H1 (cell line): ENCODE measurements around the gene OR10AD1. TPM values are rescaled to one million over a fixed set of nuclear protein-coding genes. Genes with fewer than 3 reads are reported as not detected.

Source experiments
- CTCF ChIA-PET: fragments of 300-600 bp; sonication (Branson Sonifier 250); formaldehyde crosslinking; loops from one replicate; lab custom pipeline; 2021; ENCODE audit not compliant: partially characterized antibody; lab: Charles Lee
- POLR2A ChIA-PET: fragments of 300-600 bp; sonication (Branson Sonifier 250); formaldehyde crosslinking; loops from one replicate; lab custom pipeline; 2021; ENCODE audit warnings: inconsistent platforms; ENCODE audit not compliant: partially characterized antibody; lab: Charles Lee
- DNase-seq, 2 experiments: peaks; one replicate each; pipeline versions ENCODE4 v3.0.0 to v3.0.0-alpha.2; 2010 to 2022; ENCODE audit warnings: low spot score in 2 of 2, low read depth in 1 of 2, mixed read lengths in 1 of 2
- FAIRE-seq: peaks from 2 replicates; lab custom pipeline; 2011; peaks lifted over from hg19 to GRCh38; lab: Jason Lieb, UNC
- H2AFZ ChIP-seq: 2 replicates; pipeline ENCODE4 v1.8.1; 2012; ENCODE audit warnings: low read length, inconsistent platforms
- H2AK5ac ChIP-seq: 2 replicates; pipeline ENCODE4 v1.6.1; 2013; ENCODE audit warnings: low read depth, low read length
- H2BK120ac ChIP-seq: replicated peaks from 2 replicates; pipeline ENCODE3; 2013; ENCODE audit warnings: low read depth, low read length, inconsistent platforms
- H2BK12ac ChIP-seq: 2 replicates; pipeline ENCODE4 v1.6.1; 2013; ENCODE audit warnings: low read depth, low read length
- H2BK15ac ChIP-seq: 2 replicates; pipeline ENCODE4 v1.6.1; 2013; ENCODE audit warnings: low read length
- H2BK20ac ChIP-seq: 2 replicates; pipeline ENCODE4 v1.6.1; 2013; ENCODE audit warnings: low read length
- H2BK5ac ChIP-seq: 2 replicates; pipeline ENCODE4 v1.6.1; 2013; ENCODE audit warnings: low read depth, low read length
- H3K14ac ChIP-seq: 2 replicates; pipeline ENCODE4 v1.6.1; 2013; ENCODE audit warnings: inconsistent platforms; ENCODE audit not compliant: insufficient read length
- H3K18ac ChIP-seq: 2 replicates; pipeline ENCODE4 v1.6.1; 2013; ENCODE audit warnings: low read length; ENCODE audit errors: extremely low read depth
- H3K23ac ChIP-seq: 2 replicates; pipeline ENCODE4 v1.6.1; 2013; ENCODE audit warnings: inconsistent platforms; ENCODE audit not compliant: insufficient read length
- H3K23me2 ChIP-seq: 2 replicates; pipeline ENCODE4 v1.6.1; 2013; ENCODE audit warnings: low read depth, low read length
- H3K27ac ChIP-seq: 2 replicates; pipeline ENCODE4 v1.6.1; 2011; ENCODE audit warnings: low read depth, low read length, inconsistent platforms
- H3K27me3 ChIP-seq, 4 experiments: replicated peaks in 1 of 4; 1 replicate in 1 of 4; 2 replicates in 3 of 4; pipeline versions ENCODE4 v1.6.1 to v1.8.1; 2011 to 2013; ENCODE audit warnings: low read length in 3 of 4, mild to moderate bottlenecking in 3 of 4, inconsistent platforms in 2 of 4, mixed read lengths in 2 of 4, moderate library complexity in 1 of 4; ENCODE audit not compliant: control insufficient read depth in 3 of 4, insufficient read depth in 3 of 4; ENCODE audit errors: extremely low read depth in 1 of 4
- H3K36me3 ChIP-seq, 4 experiments: 2 replicates each; pipeline versions ENCODE4 v1.6.1 to v1.8.1; 2011 to 2013; ENCODE audit warnings: mild to moderate bottlenecking in 4 of 4, low read length in 3 of 4, moderate library complexity in 2 of 4, control low read depth in 1 of 4, inconsistent platforms in 1 of 4; ENCODE audit not compliant: insufficient read depth in 4 of 4, control insufficient read depth in 2 of 4
- H3K4ac ChIP-seq: replicated peaks from 2 replicates; pipeline ENCODE3; 2013; ENCODE audit warnings: low read length, low read depth, mixed read lengths, inconsistent platforms; ENCODE audit not compliant: insufficient read length
- H3K4me1 ChIP-seq, 4 experiments: replicated peaks in 1 of 4; 1 replicate in 1 of 4; 2 replicates in 3 of 4; pipeline versions ENCODE4 v1.6.1 to v1.8.1; 2011 to 2013; ENCODE audit warnings: low read length in 3 of 4, inconsistent platforms in 2 of 4, mixed read lengths in 1 of 4; ENCODE audit not compliant: insufficient read depth in 4 of 4, control insufficient read depth in 3 of 4
- H3K4me2 ChIP-seq, 2 experiments: 2 replicates each; pipeline versions ENCODE4 v1.6.1 to v1.8.1; 2011 to 2013; ENCODE audit warnings: low read depth in 2 of 2, low read length in 2 of 2, control low read depth in 1 of 2, inconsistent platforms in 1 of 2, mild to moderate bottlenecking in 1 of 2; ENCODE audit not compliant: insufficient read depth in 1 of 2
- H3K4me3 ChIP-seq, 4 experiments: fragments of 200-600, 300-600 bp in 1 of 4; sonication (generic), shearing (Covaris generic), sonication (Bioruptor Twin) in 1 of 4; 2 replicates each; pipeline versions ENCODE4 v1.5.1 to v1.8.1; 2011 to 2016; ENCODE audit warnings: low read length in 4 of 4, low read depth in 3 of 4, control low read depth in 2 of 4, inconsistent platforms in 2 of 4, mild to moderate bottlenecking in 2 of 4, mixed read lengths in 1 of 4, moderate library complexity in 1 of 4; ENCODE audit not compliant: insufficient read depth in 2 of 4; ENCODE audit errors: extremely low read depth in 1 of 4
- H3K56ac ChIP-seq: replicated peaks from 2 replicates; pipeline ENCODE3; 2013; ENCODE audit warnings: low read depth, mild to moderate bottlenecking, mixed read lengths, low read length, inconsistent platforms; ENCODE audit not compliant: insufficient read length
- H3K79me1 ChIP-seq: 2 replicates; pipeline ENCODE4 v1.6.1; 2013; ENCODE audit warnings: low read depth, low read length, control low read depth
- H3K79me2 ChIP-seq, 2 experiments: 2 replicates each; pipeline versions ENCODE4 v1.6.1 to v1.8.1; 2012 to 2013; ENCODE audit warnings: low read length in 2 of 2, mild to moderate bottlenecking in 2 of 2, inconsistent platforms in 1 of 2; ENCODE audit not compliant: insufficient read depth in 2 of 2, control insufficient read depth in 1 of 2
- H3K9ac ChIP-seq, 4 experiments: replicated peaks in 1 of 4; 1 replicate in 1 of 4; 2 replicates in 3 of 4; pipeline versions ENCODE4 v1.6.1 to v1.8.1; 2011 to 2013; ENCODE audit warnings: low read depth in 3 of 4, low read length in 3 of 4, control low read depth in 2 of 4, mild to moderate bottlenecking in 2 of 4, moderate library complexity in 2 of 4, inconsistent platforms in 1 of 4; ENCODE audit errors: extremely low read depth in 1 of 4
- H3K9me3 ChIP-seq, 2 experiments: 2 replicates each; pipeline versions ENCODE4 v1.6.1 to v1.8.1; 2012 to 2013; ENCODE audit warnings: mild to moderate bottlenecking in 2 of 2, moderate library complexity in 2 of 2, control low read depth in 1 of 2, inconsistent platforms in 1 of 2, low read depth in 1 of 2, low read length in 1 of 2, mixed read lengths in 1 of 2; ENCODE audit not compliant: insufficient read depth in 2 of 2
- H4K20me1 ChIP-seq, 2 experiments: replicated peaks in 1 of 2; 2 replicates each; pipeline versions ENCODE3 to v1.8.1; 2011 to 2013; ENCODE audit warnings: inconsistent platforms in 2 of 2, low read length in 2 of 2, mild to moderate bottlenecking in 1 of 2; ENCODE audit not compliant: insufficient read depth in 2 of 2, control insufficient read depth in 1 of 2
- H4K5ac ChIP-seq: 2 replicates; pipeline ENCODE4 v1.6.1; 2013; ENCODE audit warnings: low read length, low read depth, mixed read lengths, inconsistent platforms; ENCODE audit not compliant: insufficient read length
- H4K8ac ChIP-seq: 2 replicates; pipeline ENCODE4 v1.8.0; 2013; ENCODE audit warnings: mild to moderate bottlenecking, moderate library complexity, low read length, inconsistent platforms; ENCODE audit not compliant: insufficient read depth; ENCODE audit errors: extremely low read depth
- H4K91ac ChIP-seq: replicated peaks from 2 replicates; pipeline ENCODE3; 2013; ENCODE audit warnings: low read length, mixed read lengths, inconsistent platforms; ENCODE audit not compliant: insufficient read length
- E2F6 ChIP-seq: IDR thresholded peaks from 2 replicates; pipeline ENCODE4 v1.6.1; 2012; ENCODE audit warnings: inconsistent platforms
- HDAC6 ChIP-seq: IDR thresholded peaks from one replicate; pipeline ENCODE4 v1.7.1; 2012; ENCODE audit warnings: low read depth, mild to moderate bottlenecking, inconsistent platforms, low read length, moderate library complexity
- KDM4A ChIP-seq: IDR thresholded peaks from one replicate; pipeline ENCODE4 v1.7.1; 2012; ENCODE audit warnings: low read depth, mild to moderate bottlenecking, moderate library complexity, low read length, inconsistent platforms; ENCODE audit not compliant: severe bottlenecking
- MAX ChIP-seq: IDR thresholded peaks from 2 replicates; pipeline ENCODE4 v1.6.1; 2012; ENCODE audit warnings: inconsistent platforms
- RNF2 ChIP-seq: fragments of 200-900, 300-1000 bp; sonication (generic); IDR thresholded peaks from 2 replicates; pipeline ENCODE4 v1.7.1; 2016; ENCODE audit warnings: borderline replicate concordance, low read depth, mild to moderate bottlenecking, antibody characterized with exemption, low read length; ENCODE audit not compliant: poor library complexity, severe bottlenecking; ENCODE audit errors: missing control alignments
- SUZ12 ChIP-seq: fragments of 200-600 bp; sonication (generic); IDR thresholded peaks from 2 replicates; pipeline ENCODE4 v1.6.1; 2012; ENCODE audit warnings: mild to moderate bottlenecking, inconsistent platforms, low read length, moderate library complexity, mixed read lengths
- TCF12 ChIP-seq: IDR thresholded peaks from 2 replicates; pipeline ENCODE4 v1.6.1; 2011; ENCODE audit warnings: low read depth, mild to moderate bottlenecking, low read length
- WGBS, 2 experiments: shearing (Covaris generic) in 1 of 2; methylation state at CpG; one replicate each; pipeline versions ENCODE4 v1.1.6 to v1.1.7; 2013 to 2015; ENCODE audit warnings: low lambda C conversion rate in 2 of 2, mixed read lengths in 2 of 2, inconsistent platforms in 1 of 2, low coverage in 1 of 2, missing lambda C conversion rate in 1 of 2; ENCODE audit not compliant: insufficient replicate concordance in 2 of 2, insufficient coverage in 1 of 2, insufficient read length in 1 of 2; ENCODE audit errors: extremely low coverage in 1 of 2, missing lambda C conversion rate in 1 of 2; 5-methylcytosine and 5-hydroxymethylcytosine counted together
- polyA plus RNA-seq, 7 experiments: library from polyadenylated mRNA; depleted of rRNA in 3 of 7; stranded (reverse) in 5 of 7; unstranded in 2 of 7; fragments of >200 nt in 5 of 7; fragments of 200-250 nt in 2 of 7; gene quantifications; 1 replicate in 5 of 7; 2 replicates in 1 of 7; 4 replicates in 1 of 7; pipeline versions ENCODE4 v1.2.1 to v1.2.3, GENCODE V29; 2011 to 2013; ENCODE audit warnings: missing spikeins in 2 of 7, mixed read lengths in 2 of 7
- total RNA-seq: library from RNA; stranded (reverse); fragmentation: NEBNext Ultra II Directional; extraction: Animal tissue kit (Norgen Biotek cat#: 25700); gene quantifications from 2 replicates; pipeline ENCODE4 v1.2.1, GENCODE V29; 2021

The OR10AD1 gene
- total and polyA plus RNA-seq, 2 of the 8 experiments (the other 6 are each of a cell fraction or from before 2014, with no cell fraction given), result not detected

- peak overlapping the region; percentile 91 for H4K8ac ChIP-seq
- H3K79me2 ChIP-seq, result no peaks in the 10 kb centered on the region
- no peaks in the 10 kb centered on the region for H3K36me3 ChIP-seq
- H3K4me3 ChIP-seq, result peak overlapping the region; percentile 35 to 80 (median 72)
- peak overlapping the region; percentile 94 to 97 for H3K4me2 ChIP-seq
- no peaks in the 10 kb centered on the region for H4K20me1 ChIP-seq
- H3K23ac ChIP-seq, result no peak overlapping the region
- no peak overlapping the region for H3K4ac ChIP-seq
- H3K27me3 ChIP-seq, result peaks cover 8 to 39% (median 25%) of the 10 kb centered on the region in 4 experiments
- CTCF ChIA-PET, result interaction anchor here (1.3 to 6.5 kb wide), 5 partner anchors 13 to 434 kb away, joined by 4 to 63 read pairs (median 5); no protein-coding TSS in a partner anchor
- H2BK120ac ChIP-seq, result no peak overlapping the region
- no peak overlapping the region for H2BK5ac ChIP-seq
- H2BK12ac ChIP-seq, result peak overlapping the region; percentile 30; the same call in 1 of the 2 replicates
- no peaks in the 10 kb centered on the region for H3K79me1 ChIP-seq
- WGBS, 2 experiments, result 5% methylated on average over 26 of the region's 61 CpGs; no CpG with 5 or more reads in 1 of the 2 experiments
- no peak overlapping the region for H3K56ac ChIP-seq
- no peak overlapping the region for H3K27ac ChIP-seq
- peaks cover 6 to 20% (median 11%) of the 10 kb centered on the region in 4 experiments; a peak in 6 of 7 replicates for H3K4me1 ChIP-seq
- no peak overlapping the region for H4K5ac ChIP-seq
- no peak overlapping the region for H3K14ac ChIP-seq
- H3K9me3 ChIP-seq, result no peaks in the 10 kb centered on the region; a peak in 1 of 4 replicates
- no peak overlapping the region for H2BK15ac ChIP-seq
- peak; percentile 88 for TF ChIP-seq KDM4A
- TF ChIP-seq TCF12, result no peak
- peak; percentile 82; the same call in 1 of the 2 replicates for TF ChIP-seq SUZ12
- peak; percentile 75; the same call in 1 of the 2 replicates for TF ChIP-seq MAX
- peak; percentile 72 for TF ChIP-seq E2F6
- TF ChIP-seq RNF2, result peak; percentile 63
- TF ChIP-seq HDAC6, result no peak
- H3K18ac ChIP-seq, result no peak overlapping the region
- peaks cover 14% of the 10 kb centered on the region; the same call in 1 of the 2 replicates for H3K23me2 ChIP-seq
- peak in 1 of 2 experiments; percentile 60 for DNase-seq
- no peak overlapping the region for H3K9ac ChIP-seq
- no peak for FAIRE-seq
- H2BK20ac ChIP-seq, result no peak overlapping the region
- POLR2A ChIA-PET, result interaction anchor here (0.6 to 1.6 kb wide), 9 partner anchors 10 to 256 kb away, joined by 3 to 8 read pairs (median 3); partner anchors contain the start of gene ASB8
- H2AFZ ChIP-seq, result peak overlapping the region; percentile 96; the same call in 1 of the 2 replicates
- no peak overlapping the region for H2AK5ac ChIP-seq
- no peak overlapping the region for H4K91ac ChIP-seq
Measured at GRCh38 chr12:48183876-48184548, 19.1 kb downstream of the OR10AD1 start.
